ENCODE data around the gene MED6. TPM values are rescaled to one million over a fixed set of nuclear protein-coding genes. Genes with fewer than 3 reads are reported as not detected.
A peak's percentile ranks its signal among the peaks of the same experiment; 100 is the strongest.

The MED6 gene, protein sequence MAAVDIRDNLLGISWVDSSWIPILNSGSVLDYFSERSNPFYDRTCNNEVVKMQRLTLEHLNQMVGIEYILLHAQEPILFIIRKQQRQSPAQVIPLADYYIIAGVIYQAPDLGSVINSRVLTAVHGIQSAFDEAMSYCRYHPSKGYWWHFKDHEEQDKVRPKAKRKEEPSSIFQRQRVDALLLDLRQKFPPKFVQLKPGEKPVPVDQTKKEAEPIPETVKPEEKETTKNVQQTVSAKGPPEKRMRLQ
- total RNA-seq = 10.2 TPM

DNA sequence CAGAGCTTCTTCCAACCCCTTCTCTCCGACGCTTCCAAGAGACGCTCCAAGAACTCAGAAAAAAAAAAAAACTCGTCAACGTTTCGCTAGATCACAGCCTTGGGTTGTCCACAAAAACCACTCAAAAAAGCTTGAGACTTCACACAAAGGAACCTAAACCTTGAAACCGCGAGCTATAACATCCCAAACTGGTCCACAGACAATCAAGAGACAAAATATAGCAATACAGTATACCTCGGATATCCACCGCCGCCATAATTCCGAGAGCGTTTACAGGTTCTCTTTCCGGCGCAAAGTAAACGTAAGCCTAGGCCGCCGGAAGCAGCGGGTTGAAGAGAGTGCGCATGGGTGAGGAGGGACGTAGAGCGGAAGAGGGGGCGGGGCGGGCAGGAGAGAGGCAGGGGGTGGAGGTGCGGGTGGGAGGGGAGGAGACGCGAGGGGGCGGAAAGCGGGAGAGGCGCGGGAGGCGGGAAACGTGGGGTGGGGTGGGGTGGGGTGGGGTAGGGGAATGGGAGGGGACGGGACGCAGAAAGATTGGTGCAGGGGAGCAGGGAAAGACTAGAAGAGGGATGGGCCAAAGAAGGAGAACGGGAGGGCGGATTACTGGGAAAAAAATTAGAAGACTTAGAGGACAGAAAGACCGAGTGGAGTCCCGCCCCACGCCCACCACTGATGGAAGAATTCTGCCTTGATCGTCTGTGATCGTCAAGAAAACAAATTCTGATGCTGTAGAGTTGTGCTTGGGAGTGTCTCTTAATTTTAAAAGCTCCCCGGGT lies at the start of gene MED6:
TSS of gene MED6 (minus strand) at position 274 of the 776 bp plus-strand sequence. CDS start at position 256, 18 bp downstream.
- ATAC-seq (peak; percentile 99), DNase-seq (ENCODE audit: low spot score) (peak; percentile 95)

DNA sequence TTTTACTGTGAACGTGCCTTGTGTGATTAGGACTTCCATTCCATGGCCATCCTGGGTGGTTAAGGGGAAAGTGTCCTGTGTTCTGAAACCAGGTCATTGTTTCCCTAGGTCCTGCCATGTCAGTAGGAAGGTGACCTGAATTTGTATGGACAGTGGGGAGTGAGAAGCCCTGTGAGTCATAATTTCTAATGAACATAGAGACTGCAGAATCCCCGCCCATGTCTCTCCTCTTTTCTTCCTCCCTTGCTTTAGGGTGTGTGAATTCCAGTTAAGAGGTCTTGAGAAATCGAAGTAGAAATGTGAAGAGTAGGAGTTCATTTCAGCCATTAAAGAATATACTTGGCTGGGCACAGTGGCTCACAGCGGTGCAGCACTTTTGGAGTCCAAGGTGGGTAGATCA lies 49.3 kb upstream of the MED6 start:
- no peak for DNase-seq (ENCODE audit: low spot score)
- no peak for ATAC-seq

DNA sequence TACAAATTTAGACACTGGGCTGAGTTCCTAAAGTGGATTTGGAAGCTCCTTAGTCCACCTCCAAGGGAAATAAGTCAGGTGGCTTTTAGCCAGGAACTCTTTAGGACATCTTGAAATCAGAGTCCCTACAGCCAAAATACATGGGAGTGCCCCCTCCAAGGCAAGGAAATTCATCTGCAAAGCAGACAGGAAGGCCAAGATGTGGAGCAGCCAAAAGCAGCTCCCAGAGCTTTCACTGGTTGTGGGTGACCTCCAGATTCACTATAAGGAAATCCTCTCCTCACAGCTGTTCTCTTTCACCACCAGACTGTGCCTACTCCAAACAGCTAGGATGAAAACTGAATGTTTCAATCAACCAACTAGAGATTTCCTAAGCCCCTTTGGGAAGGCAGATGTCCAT lies 47.9 kb upstream of the MED6 start:
- DNase-seq (ENCODE audit: low spot score) (no peak), ATAC-seq (no peak)

DNA sequence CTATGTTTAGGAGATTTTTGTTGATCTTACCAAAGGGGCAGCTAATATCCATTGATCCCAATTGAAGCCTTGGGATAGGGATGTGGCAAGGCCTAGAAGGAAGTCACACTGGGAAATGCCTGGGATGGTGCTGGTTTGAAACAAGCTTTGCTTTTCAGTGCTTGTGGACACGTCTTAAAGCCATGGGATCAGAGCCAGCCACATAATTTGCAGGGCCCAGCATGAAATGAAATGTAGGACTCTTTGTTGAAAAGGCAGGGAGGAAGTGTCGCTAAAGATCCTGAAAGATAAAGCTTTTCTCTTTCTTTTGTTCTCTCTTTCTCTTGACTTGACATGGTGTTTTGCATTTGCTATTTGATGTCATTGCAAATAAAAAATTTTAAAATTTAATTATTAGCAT lies 46.2 kb upstream of the MED6 start:
- ATAC-seq = no peak
- DNase-seq (ENCODE audit: low spot score) = no peak

DNA sequence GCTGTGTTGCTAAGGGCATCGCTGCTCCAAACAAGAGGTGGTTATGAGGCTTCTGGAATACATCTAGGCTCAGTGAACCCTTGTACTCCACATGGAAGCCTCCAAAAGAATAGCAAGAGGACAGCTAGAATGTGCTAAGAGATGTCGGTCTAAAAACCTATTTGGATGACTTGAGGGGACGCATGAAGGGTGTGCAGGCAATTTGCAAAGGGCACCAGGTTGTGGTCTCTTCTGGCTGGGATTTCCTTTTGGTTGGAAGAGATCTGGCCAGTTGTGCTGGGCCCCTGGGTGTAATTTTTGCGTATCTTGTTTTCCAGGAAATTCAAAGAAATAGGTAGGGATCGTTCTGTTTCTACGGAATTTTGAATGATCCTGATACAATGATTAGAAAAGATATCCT lies 45.4 kb upstream of the MED6 start:
- DNase-seq (ENCODE audit: low spot score) = no peak

DNA sequence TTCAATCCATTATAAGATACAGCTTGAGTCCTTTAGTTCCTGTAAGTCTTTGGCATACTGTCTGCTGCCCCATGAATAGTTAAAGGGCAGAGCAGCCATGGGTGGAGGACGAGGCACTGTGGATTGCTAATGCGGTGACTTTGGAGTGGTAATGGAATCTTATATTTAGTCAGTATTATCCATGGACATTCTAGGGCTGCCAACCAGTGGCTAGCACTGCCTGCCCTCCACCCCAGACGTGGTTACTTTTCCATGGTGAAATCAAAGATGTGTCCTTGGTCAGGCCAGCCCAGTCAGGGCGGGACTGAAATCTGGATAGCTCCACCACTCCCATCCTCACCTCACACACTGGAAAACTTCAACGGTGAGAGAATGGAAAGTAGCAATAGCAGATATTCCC lies 43.5 kb upstream of the MED6 start:
- ATAC-seq = no peak
- no peak for DNase-seq (ENCODE audit: low spot score)

More for the DNA sequence above, 45.4 kb upstream of the MED6 start:
- no peak for ATAC-seq

DNA sequence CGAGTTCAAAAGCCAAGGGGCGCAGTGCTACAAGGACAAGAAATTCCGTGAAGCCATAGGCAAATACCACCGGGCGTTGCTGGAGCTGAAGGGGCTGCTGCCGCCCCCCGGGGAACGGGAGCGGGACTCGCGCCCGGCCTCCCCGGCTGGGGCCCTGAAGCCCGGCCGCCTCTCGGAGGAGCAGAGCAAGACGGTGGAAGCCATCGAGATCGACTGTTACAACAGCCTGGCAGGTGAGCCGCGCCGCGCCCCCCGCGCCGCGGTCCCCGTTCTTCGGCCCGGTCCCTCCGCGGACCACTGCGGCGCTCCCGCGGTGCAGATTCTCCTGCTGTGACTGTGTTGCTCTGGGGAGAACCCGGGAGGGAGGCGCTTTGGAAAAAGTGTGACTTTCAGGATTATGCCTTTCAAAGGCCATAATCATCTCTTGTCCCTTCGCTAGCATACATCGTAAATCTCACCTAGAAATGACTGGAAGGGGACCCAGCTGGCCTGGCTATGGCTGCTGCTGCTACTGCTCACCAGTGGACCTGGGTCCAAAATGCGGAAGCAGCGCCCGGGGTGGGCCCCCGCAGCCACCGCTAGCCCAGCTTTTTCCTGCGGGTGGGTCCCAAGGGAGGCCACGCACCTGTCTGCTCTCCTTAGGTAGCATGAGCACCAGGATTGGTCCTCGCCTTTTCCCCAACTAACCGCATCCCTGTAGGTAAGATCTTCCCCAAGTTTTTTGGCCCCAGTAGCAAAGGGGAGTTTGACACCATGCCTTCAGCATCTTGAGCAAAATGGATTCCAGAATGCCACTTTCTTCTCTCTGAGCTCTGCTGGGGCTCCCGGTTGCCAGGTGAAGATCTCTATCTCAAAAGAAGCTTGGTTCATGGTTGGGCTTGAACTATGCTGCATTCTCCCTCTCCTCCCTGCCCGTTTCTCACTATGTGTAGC lies 42.1 kb upstream of the MED6 start:
- peak; percentile 16 for ATAC-seq
- no peak for DNase-seq (ENCODE audit: low spot score)

DNA sequence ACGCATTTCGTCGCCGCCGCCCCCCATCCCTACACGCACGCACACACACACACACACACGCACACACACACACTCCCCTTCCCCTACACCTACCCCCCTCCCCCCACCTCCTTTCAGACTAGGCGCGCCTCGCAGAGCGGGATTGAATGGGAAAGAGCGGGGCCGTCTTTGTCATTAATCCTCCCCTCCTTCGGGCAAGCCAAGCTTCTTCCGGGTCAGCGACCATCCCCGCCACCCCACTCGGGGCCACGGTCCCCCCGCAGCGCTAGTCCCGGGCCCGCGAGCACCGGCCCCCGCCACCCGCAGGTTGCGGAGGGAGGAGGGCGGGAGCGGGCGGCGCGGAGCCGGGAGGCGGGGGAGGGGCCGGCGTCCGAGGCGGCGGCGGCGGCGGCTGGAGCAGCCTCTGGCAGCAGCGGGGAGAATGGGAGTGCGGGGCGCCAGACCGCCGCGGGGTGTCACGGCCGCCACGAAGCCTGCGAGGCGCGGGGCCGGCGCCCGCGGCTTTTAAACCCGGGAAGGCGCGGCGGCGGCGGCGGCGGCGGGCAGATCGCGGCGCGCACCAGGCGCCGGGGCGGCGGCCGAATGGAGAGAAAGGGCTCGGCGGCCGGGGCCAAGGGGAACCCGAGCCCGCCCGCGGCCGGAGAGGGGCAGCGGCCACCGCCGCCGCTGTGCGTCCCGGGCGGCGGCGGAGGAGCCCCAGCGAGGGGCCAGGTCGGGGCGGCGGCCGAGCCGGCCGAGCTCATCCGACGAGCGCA lies 41.3 kb upstream of the MED6 start, which contains the start of gene TTC9:
TSS of gene TTC9 (plus strand) at position 369 of the 755 bp plus-strand sequence. CDS start at position 583, 214 bp downstream.
- DNase-seq (ENCODE audit: low spot score) (no peak), ATAC-seq (peak; percentile 87)

DNA sequence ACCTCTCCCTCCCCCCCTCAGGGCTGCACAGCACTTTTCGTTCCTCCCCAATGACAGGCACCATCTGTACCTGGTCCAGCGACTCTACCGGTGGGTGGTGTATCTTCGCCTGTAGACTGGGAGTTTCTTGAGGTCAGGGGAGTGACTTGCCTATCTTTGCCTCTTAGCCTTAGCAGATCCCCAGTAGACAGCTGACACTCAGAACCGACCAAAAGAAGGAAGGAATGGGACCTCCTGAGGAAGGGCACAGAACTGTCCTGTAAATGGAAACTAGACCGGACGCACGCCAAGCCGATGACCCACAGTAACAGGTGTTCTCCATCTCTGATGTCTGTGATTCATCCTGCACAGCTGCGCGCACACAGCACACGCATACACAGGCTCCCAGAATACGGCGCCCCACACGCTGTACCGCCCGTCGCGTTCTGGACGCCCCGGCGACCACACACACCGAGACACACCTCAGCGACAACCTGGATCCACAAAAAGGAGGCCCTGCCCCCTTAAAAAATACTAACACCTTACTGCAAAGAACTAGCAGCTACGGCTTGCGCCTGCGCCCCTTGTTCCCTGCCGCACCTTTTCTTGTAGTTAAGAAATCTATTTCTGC lies 40.6 kb upstream of the MED6 start:
- DNase-seq (ENCODE audit: low spot score) (no peak), ATAC-seq (peak; percentile 65)

DNA sequence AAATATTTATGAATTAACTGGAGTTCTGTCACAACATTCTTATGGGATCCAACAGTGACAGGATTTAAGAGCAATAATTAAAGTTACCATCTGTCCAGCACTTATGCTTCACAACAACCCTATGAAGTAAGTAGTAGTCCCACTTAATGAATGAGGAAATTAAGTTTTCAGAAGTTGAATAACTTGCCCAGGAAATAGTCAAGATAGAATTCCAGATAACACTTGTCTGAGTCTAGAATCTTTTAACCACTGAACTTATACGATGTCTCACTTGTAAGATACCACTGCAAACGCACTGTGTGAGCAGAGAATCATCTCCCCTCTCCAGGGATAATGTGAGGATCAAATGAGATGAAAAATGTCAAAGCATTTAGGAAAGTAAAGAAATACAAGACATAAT lies 38.0 kb upstream of the MED6 start:
- no peak for ATAC-seq
- no peak for DNase-seq (ENCODE audit: low spot score)

DNA sequence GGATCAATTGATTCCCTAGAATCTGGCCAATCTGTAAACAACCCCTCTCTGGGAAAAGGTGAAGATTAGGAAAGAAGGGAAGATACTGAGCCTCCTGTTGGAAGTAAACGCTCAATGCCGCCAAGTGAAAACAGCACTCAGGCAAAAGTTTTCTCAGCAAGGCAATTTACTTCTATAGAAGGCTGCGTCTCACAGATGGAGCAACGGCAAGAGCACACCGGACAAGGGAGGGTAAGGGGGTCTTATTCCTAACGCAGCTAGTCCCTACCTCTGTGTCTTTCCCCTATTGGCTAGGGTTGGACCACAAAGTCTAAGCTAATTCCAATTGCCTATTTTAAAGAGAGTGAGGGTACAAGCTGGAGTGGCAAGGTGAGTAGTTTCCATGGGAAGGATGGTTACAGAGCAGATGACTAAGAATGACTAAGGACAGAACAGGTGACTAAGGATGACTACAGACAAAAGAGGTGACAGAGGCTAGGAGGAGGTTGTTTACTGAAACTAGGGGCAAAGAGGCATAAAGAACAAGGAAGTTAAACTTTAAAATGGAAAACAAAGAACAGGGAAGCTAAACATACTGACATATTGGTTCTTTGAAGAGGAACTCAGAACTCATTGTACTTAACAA lies 35.6 kb upstream of the MED6 start:
- DNase-seq (ENCODE audit: low spot score) (no peak), ATAC-seq (no peak)

DNA sequence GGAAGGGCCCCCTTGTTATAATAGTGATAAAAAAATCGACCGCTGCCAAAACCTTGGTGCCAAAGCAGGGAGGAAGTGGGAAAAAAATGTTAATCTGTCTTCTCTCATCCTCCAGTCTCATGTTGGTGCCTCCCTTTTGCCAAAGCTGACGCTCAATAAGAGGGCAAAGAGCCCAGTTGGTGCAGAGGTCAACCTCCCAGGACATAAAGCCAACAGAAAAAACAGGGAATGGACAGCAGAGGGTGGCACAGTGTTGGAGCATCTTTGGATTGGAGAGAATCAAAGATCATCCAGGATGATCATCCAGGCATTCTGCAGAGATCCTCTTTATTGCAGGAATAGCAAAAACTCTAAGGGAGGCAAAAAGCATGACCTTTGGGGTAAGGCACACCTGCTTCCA lies 31.5 kb upstream of the MED6 start:
- ATAC-seq = peak; percentile 100

DNA sequence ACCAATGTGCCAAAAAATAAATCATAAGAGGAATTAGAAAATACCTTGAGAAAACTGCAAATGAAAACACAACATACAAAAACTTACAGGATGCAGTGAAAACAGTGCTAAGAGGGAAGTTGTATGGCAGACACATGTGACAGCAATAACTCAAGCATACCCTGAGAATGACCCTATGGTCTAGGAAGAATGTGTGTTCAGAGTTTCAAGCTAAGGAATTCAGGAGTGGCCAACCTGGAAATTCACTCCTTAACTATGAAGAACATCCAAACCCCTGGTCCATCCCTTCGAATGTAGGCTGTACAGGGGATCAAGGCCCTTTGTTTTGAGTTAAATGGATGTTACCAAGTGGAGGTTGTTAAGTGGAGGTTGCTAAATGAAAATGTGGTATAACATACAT lies 24.5 kb upstream of the MED6 start:
- ATAC-seq (no peak), DNase-seq (ENCODE audit: low spot score) (no peak)

More for the DNA sequence above, 31.5 kb upstream of the MED6 start:
- DNase-seq (ENCODE audit: low spot score) = peak; percentile 77

DNA sequence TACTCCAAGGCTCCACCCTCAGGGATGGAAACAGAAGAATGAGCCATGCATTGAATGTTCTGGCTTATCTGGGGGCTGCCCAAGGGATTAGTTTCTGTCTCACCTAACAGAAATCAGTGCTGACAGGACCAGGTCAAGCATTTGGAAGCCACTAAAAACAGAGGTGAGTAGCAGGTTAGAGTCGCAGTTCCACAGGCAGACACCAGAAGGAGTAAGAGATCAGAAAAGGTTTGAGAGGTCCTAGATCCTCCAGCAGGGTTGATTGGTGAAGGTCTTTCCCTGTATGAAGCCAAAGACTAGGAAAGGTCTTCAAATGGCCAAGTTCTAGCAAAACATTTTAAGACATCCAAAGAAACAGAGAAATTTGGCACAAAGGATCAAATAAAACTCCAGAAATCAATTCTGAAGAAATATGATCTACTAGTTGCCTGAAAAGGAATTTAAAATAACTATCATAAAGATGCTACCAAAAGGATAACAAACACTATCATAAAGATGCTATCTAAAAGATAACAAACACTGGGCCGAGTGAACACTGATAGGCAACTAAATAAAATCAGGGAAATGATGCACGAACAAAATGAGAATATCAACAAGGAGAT lies 21.8 kb upstream of the MED6 start:
- peak; percentile 99 for ATAC-seq
- peak; percentile 56 for DNase-seq (ENCODE audit: low spot score)

DNA sequence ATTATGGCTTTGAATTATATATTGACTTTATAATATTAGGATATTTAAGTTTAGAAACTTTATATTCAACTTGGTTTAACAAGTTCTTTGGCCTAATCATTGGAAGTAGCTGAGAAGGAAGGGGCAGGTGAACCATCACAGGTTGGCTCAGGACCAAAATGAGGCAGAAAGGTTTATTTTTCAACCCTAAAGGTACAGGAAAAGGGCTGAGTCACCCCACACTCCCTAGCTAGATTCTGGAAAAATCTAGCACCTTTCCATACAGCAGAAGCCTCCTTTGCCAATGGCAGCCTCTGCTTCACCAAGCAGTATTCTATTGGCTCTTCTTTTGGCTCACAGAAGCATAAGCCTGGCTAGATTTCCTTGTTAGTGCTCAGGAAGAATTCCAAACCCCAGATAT lies 19.3 kb upstream of the MED6 start:
- DNase-seq (ENCODE audit: low spot score) = no peak
- ATAC-seq = no peak

DNA sequence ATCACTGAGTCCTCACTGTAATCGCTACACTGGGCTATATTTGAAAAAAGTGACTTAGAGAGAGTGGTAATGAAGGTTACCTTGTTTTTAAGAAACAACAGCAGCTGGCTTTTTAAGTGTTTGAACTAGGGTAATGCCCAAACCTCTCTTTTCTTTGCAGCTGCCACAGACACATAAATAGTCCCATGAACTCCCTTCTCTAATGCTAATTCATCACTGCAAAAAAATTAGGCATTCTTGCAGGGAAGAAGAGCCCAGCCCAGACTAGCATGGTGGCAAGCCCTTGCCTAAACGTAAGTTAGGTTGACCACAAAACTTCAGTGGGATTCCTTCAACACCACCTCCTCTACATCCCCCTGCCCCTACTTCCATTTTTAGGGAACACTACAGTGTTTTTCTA lies 17.9 kb upstream of the MED6 start:
- ATAC-seq (no peak), DNase-seq (ENCODE audit: low spot score) (no peak)

DNA sequence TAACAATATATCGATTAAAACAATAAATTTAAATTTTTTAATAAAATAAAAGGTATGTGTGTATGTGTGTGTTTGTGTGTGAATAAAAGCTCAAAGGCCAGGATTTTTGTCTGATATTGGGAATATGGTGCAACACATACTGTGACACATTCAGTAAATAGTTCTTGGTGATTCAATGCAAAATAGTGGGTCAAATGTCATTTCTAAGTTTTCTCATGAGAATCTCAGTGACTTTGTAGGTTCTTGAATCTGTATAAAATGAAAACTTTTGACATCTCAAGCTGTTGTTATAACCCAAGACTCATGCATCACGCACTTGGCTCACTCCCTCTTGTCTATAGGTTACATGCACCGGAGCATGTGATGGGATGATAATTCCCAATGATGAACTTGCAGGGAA lies 16.2 kb upstream of the MED6 start:
- DNase-seq (ENCODE audit: low spot score) = no peak
- no peak for ATAC-seq

DNA sequence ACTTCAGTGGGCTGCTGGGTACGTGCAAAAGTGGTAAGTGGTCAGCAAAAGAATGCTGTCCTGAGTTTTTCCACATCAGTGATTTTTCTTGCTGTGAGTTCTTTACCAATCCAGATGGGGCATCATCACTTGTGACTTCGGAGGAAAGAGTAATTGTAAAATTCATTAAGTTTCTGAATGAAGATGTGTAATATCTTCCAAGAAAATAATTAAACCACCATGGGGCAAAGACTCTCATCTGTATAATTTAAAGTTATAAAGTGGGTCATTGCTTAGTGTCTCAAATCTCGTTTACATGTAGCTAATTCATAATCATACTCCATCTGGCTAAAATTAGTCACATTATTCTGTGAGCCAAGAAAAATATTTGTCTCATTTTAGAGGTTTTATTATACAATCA lies 10.8 kb upstream of the MED6 start:
- DNase-seq (ENCODE audit: low spot score) = no peak
- no peak for ATAC-seq

DNA sequence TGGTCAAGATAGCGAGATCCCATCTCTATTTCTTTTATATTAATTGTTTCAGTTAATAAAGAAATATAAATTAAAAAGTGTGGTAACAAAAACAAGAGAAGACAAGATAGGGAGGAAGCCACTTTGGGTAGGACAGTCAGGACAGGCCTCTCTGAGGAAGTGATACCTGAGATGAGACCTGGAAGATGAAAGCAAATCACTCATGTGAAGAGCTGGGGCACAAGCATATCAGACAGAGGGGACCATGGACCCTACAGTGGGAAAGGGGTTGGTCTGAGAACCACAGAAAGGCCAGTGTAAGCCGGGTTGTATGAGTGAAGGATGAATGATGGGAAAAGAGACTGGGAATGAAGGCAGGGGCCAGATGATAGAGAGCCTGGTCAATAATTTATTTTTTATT lies 1.8 kb upstream of the MED6 start:
- ATAC-seq (no peak), DNase-seq (ENCODE audit: low spot score) (no peak)

Measured in left lobe of liver (tissue), 2 donors.